BJ (cell line): ENCODE measurements around the gene RAD51B. TPM values are rescaled to one million over a fixed set of nuclear protein-coding genes. Genes with fewer than 3 reads are reported as not detected.

Experiments
- CTCF ChIA-PET: fragments of 350-600 bp; formaldehyde crosslinking; extraction: SDS; loops from one replicate; lab custom pipeline; 2021; ENCODE audit warnings: antibody characterized with exemption, inconsistent platforms; lab: Yijun Ruan, JAX
- POLR2A ChIA-PET: fragments of 300-600 bp; sonication (Branson Sonifier 250); formaldehyde crosslinking; extraction: SDS; loops from one replicate; lab custom pipeline; 2021; ENCODE audit warnings: antibody characterized with exemption; lab: Charles Lee
- DNase-seq: peaks from one replicate; pipeline ENCODE4 v3.0.0-alpha.2; 2011; ENCODE audit warnings: low read depth
- H3K27me3 ChIP-seq: 2 replicates; pipeline ENCODE4 v1.6.0; 2011; ENCODE audit warnings: low read length; ENCODE audit not compliant: control insufficient read depth, insufficient read depth
- H3K36me3 ChIP-seq: 2 replicates; pipeline ENCODE4 v1.5.1; 2011; ENCODE audit warnings: low read length; ENCODE audit not compliant: control insufficient read depth, insufficient read depth
- H3K4me3 ChIP-seq: 2 replicates; pipeline ENCODE4 v1.5.1; 2011; ENCODE audit warnings: low read depth, mild to moderate bottlenecking, control low read depth, low read length
- polyA plus RNA-seq: library from polyadenylated mRNA; depleted of rRNA; stranded (reverse); fragments of >200 nt; gene quantifications from 2 replicates; pipeline ENCODE4 v1.2.3, GENCODE V29; 2011
- TF ChIP-seq, protein P1 (sequence below): IDR thresholded peaks from 2 replicates; pipeline ENCODE4 v1.5.1; 2011; ENCODE audit warnings: low read depth, mild to moderate bottlenecking, control low read depth, inconsistent platforms, low read length, moderate library complexity; ENCODE audit not compliant: insufficient read depth

The RAD51B gene
- polyA plus RNA-seq, 1 experiment, result 5.6 TPM

DNA sequence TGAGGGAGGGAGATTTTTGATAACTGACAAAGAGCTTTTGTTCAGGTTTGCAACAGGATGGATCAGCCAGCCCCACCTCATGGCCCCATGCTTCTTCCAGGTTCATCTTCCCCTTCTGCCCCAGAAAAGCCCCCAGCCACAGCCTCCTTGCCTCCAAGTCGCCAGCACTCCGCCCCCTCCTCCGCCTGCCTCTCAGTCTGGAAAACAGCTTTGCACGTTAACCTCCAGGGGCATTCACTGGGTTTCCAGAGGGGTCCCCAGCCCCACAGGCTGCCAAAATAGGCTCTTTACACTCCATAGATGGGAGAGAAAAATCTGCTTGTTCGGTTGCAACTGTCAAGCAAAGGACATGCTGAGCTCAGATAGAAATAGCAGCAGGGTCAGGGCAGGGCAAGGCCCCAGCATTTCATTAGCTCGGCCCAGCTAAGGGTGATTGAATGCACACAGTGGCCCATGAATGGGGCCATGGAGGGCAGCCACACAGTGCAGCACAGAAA lies 719.7 kb downstream of the RAD51B start:
- ChIA-PET POLR2A (no interaction called here), CTCF (interaction anchor here (1.2 kb wide), 1 partner anchor 288 kb away, joined by 4 read pairs; no protein-coding TSS in a partner anchor)
- Histone ChIP-seq H3K36me3 (no peaks in the 10 kb centered on the region), H3K27me3 (no peaks in the 10 kb centered on the region), H3K4me3 (no peak overlapping the region)
- TF ChIP-seq, protein P1, sequence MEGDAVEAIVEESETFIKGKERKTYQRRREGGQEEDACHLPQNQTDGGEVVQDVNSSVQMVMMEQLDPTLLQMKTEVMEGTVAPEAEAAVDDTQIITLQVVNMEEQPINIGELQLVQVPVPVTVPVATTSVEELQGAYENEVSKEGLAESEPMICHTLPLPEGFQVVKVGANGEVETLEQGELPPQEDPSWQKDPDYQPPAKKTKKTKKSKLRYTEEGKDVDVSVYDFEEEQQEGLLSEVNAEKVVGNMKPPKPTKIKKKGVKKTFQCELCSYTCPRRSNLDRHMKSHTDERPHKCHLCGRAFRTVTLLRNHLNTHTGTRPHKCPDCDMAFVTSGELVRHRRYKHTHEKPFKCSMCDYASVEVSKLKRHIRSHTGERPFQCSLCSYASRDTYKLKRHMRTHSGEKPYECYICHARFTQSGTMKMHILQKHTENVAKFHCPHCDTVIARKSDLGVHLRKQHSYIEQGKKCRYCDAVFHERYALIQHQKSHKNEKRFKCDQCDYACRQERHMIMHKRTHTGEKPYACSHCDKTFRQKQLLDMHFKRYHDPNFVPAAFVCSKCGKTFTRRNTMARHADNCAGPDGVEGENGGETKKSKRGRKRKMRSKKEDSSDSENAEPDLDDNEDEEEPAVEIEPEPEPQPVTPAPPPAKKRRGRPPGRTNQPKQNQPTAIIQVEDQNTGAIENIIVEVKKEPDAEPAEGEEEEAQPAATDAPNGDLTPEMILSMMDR, result no peak
- no peak for DNase-seq

DNA sequence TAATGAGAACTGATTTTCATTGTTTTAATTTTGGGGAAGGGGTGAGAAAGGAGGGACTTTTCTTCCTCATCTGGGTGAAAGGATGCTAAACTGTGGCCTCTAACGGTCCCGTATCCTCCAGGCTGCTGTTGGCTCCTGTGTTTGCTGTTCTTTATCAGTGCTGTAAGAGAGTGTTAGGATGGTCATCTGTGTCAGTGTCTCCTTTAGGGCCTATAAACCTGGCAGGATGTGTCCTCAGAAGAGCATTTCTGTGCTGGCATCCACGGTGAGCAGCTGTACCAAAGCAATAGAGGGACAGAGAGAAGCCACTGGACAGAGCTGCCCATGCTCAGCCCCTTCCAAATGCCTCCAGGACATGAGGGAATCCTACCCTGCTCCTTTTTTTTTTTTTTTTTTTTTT lies 720.2 kb downstream of the RAD51B start:
- DNase-seq, result no peak
- TF ChIP-seq, protein P1, result no peak
- CTCF ChIA-PET, result interaction anchor here (1.2 kb wide), 1 partner anchor 289 kb away, joined by 4 read pairs; no protein-coding TSS in a partner anchor
- Histone ChIP-seq H3K4me3 (no peak overlapping the region), H3K36me3 (no peaks in the 10 kb centered on the region), H3K27me3 (no peaks in the 10 kb centered on the region)
- POLR2A ChIA-PET, result no interaction called here

DNA sequence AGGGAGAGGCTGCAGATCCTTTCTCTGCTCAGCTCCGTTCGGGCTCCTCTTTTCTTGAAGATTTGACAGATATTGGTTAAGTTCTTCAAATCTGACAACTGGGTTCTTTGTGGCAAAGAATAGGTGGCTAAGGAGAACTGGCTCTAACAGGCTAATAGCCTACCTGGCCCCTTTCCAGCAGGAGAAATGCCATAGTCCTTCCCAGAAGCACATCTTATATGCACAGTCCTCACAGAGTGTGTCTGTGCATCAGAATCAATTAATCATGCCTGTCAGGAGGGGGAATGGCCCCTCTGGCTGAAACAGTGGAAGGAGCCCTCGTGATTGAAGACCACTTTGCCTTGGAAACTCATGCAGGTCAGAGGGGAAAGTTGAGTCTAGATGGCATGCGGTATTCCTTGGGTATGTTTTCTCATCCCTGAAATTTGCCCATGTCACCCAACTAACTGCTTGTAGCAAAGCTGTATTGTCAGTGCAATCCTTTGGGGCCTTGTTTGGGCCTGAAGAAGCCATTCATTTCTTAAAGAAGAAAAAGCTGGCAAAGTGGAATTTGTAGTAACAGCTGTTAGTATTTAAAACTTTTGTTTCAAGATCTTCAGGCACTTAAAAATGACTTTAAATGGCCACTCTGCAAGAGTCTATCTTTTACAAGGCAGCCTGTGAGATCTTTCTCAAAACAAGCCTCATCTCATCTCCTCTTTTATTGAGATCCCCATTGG lies 721.8 kb downstream of the RAD51B start:
- H3K4me3 ChIP-seq, result no peak overlapping the region
- ChIA-PET CTCF (no interaction called here), POLR2A (no interaction called here)
- TF ChIP-seq, protein P1, result no peak
- DNase-seq, result no peak
- no peaks in the 10 kb centered on the region for H3K27me3 ChIP-seq
- no peaks in the 10 kb centered on the region for H3K36me3 ChIP-seq

DNA sequence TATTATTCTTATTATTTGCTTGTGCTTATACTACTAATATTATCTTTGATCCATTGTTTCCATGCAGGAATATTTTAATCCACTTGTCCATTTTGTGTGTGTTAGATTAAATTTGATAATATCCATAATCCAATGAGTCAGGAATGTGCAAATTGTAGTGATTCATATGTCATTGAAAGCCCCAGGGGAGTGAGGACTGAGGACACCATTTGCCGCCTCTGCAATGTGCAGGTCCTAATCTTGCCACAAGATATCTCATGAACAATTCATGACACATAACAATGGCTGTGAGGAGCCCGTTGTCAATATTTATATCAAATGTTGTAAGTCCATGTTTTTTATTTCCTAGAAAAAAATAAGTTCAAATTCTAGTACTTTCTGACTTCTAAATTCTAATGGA lies 722.8 kb downstream of the RAD51B start:
- H3K4me3 ChIP-seq, result no peak overlapping the region
- CTCF ChIA-PET, result interaction anchor here (1.3 kb wide), 1 partner anchor 12 kb away, joined by 4 read pairs; no protein-coding TSS in a partner anchor
- no peak for DNase-seq
- H3K27me3 ChIP-seq, result no peaks in the 10 kb centered on the region
- no peaks in the 10 kb centered on the region for H3K36me3 ChIP-seq
- TF ChIP-seq, protein P1, result no peak
- POLR2A ChIA-PET, result no interaction called here

DNA sequence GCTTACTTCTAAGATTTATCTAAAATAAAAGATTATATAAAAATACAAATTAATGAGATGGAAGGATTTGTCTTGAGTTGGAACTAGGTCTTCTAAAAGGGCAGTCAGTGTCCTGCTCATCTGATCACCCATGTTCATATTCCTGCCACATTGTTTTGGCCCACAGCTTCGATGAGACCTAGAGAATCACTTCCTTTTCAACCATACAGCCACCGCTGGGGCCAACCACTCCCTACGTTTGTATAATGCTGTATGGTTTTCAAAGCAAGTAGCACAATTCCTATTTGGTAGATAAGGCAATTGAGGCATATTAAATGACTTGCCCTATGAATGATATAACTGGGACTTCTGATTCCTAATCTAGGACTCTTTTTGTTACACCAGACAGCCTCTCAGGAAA lies 723.9 kb downstream of the RAD51B start:
- ChIA-PET POLR2A (no interaction called here), CTCF (interaction anchor here (1.3 kb wide), 1 partner anchor 13 kb away, joined by 4 read pairs; no protein-coding TSS in a partner anchor)
- Histone ChIP-seq H3K36me3 (no peaks in the 10 kb centered on the region), H3K27me3 (no peaks in the 10 kb centered on the region), H3K4me3 (no peak overlapping the region)
- no peak for DNase-seq
- TF ChIP-seq, protein P1, result no peak
